ENCODE measurements around the gene SLC38A10. TPM values are rescaled to one million over a fixed set of nuclear protein-coding genes. Genes with fewer than 3 reads are reported as not detected.
A peak's percentile ranks its signal among the peaks of the same experiment; 100 is the strongest.

SLC38A10 gene
- total RNA-seq, 1 donor from 2014 or later = 120 TPM

- peak overlapping the region; percentile 88 for H3K27ac Mint-ChIP-seq (ENCODE audit: unreplicated experiment)
- H3K36me3 Mint-ChIP-seq (ENCODE audit: unreplicated experiment) = peaks cover 19% of the 10 kb centered on the region
- H3K4me3 Mint-ChIP-seq (ENCODE audit: unreplicated experiment) = peak overlapping the region; percentile 67
- no peaks in the 10 kb centered on the region for H3K9me3 Mint-ChIP-seq (ENCODE audit: unreplicated experiment)
- H3K4me1 Mint-ChIP-seq (ENCODE audit: unreplicated experiment) = peaks cover 41% of the 10 kb centered on the region
- H3K27me3 Mint-ChIP-seq (ENCODE audit: unreplicated experiment) = no peaks in the 10 kb centered on the region
- no peak for TF ChIP-seq CTCF (IDR thresholded peaks at IDR 0.05)
- DNase-seq (ENCODE audit: extremely low spot score, unreplicated experiment) = no peak
Measured at GRCh38 chr17:81339534-81340296, 44.6 kb upstream of the SLC38A10 start.

GRCh38 chr17:81339191-81339533, 44.1 kb upstream of the SLC38A10 start:
- TF ChIP-seq CTCF (IDR thresholded peaks at IDR 0.05) = no peak
- H3K4me3 Mint-ChIP-seq (ENCODE audit: unreplicated experiment) = peak overlapping the region; percentile 33
- H3K27ac Mint-ChIP-seq (ENCODE audit: unreplicated experiment) = peak overlapping the region; percentile 86
- H3K36me3 Mint-ChIP-seq (ENCODE audit: unreplicated experiment) = peaks cover 14% of the 10 kb centered on the region
- H3K27me3 Mint-ChIP-seq (ENCODE audit: unreplicated experiment) = no peaks in the 10 kb centered on the region
- no peak for DNase-seq (ENCODE audit: extremely low spot score, unreplicated experiment)
- no peaks in the 10 kb centered on the region for H3K9me3 Mint-ChIP-seq (ENCODE audit: unreplicated experiment)
- peaks cover 41% of the 10 kb centered on the region for H3K4me1 Mint-ChIP-seq (ENCODE audit: unreplicated experiment)

- Mint-ChIP-seq H3K27ac (ENCODE audit: unreplicated experiment) (peak overlapping the region; percentile 86), H3K9me3 (ENCODE audit: unreplicated experiment) (no peaks in the 10 kb centered on the region), H3K4me1 (ENCODE audit: unreplicated experiment) (peaks cover 43% of the 10 kb centered on the region), H3K36me3 (ENCODE audit: unreplicated experiment) (peaks cover 12% of the 10 kb centered on the region), H3K27me3 (ENCODE audit: unreplicated experiment) (no peaks in the 10 kb centered on the region), H3K4me3 (ENCODE audit: unreplicated experiment) (peak overlapping the region; percentile 33)
- no peak for DNase-seq (ENCODE audit: extremely low spot score, unreplicated experiment)
- no peak for TF ChIP-seq CTCF (IDR thresholded peaks at IDR 0.05)
Measured at GRCh38 chr17:81338274-81339190, 43.4 kb upstream of the SLC38A10 start.

GRCh38 chr17:81337476-81337879, 42.4 kb upstream of the SLC38A10 start:
- DNase-seq (ENCODE audit: extremely low spot score, unreplicated experiment) = no peak
- Mint-ChIP-seq H3K4me3 (ENCODE audit: unreplicated experiment) (no peak overlapping the region), H3K4me1 (ENCODE audit: unreplicated experiment) (peaks cover 46% of the 10 kb centered on the region), H3K36me3 (ENCODE audit: unreplicated experiment) (peaks cover 4% of the 10 kb centered on the region), H3K27me3 (ENCODE audit: unreplicated experiment) (peaks cover 7% of the 10 kb centered on the region), H3K27ac (ENCODE audit: unreplicated experiment) (no peak overlapping the region), H3K9me3 (ENCODE audit: unreplicated experiment) (no peaks in the 10 kb centered on the region)
- no peak for TF ChIP-seq CTCF (IDR thresholded peaks at IDR 0.05)

GRCh38 chr17:81336930-81337325, 41.8 kb upstream of the SLC38A10 start:
- Mint-ChIP-seq H3K27ac (ENCODE audit: unreplicated experiment) (no peak overlapping the region), H3K27me3 (ENCODE audit: unreplicated experiment) (peaks cover 7% of the 10 kb centered on the region), H3K4me3 (ENCODE audit: unreplicated experiment) (no peak overlapping the region), H3K4me1 (ENCODE audit: unreplicated experiment) (peaks cover 42% of the 10 kb centered on the region), H3K9me3 (ENCODE audit: unreplicated experiment) (no peaks in the 10 kb centered on the region), H3K36me3 (ENCODE audit: unreplicated experiment) (no peaks in the 10 kb centered on the region)
- no peak for TF ChIP-seq CTCF (IDR thresholded peaks at IDR 0.05)
- DNase-seq (ENCODE audit: extremely low spot score, unreplicated experiment) = no peak

Measured in osteocyte (in vitro differentiated cells).